ENCODE measurements around the gene PCSK2.

Gene PCSK2

GRCh38 chr20:17504898-17505635 lies 278.2 kb downstream of the PCSK2 start:
- peak; percentile 12 for DNase-seq (ENCODE audit: low read depth)

- DNase-seq (ENCODE audit: low read depth), result peak; percentile 43
Observed at GRCh38 chr20:17505636-17506517, 279.0 kb downstream of the PCSK2 start.

GRCh38 chr20:17507032-17507431 lies 280.2 kb downstream of the PCSK2 start:
- DNase-seq (ENCODE audit: low read depth), result no peak

- DNase-seq (ENCODE audit: low read depth), result no peak
Observed at GRCh38 chr20:17507531-17507930, 280.7 kb downstream of the PCSK2 start.

- DNase-seq (ENCODE audit: low read depth), result no peak
Observed at GRCh38 chr20:17508756-17509155, 281.9 kb downstream of the PCSK2 start.

- DNase-seq (ENCODE audit: low read depth), result no peak
Observed at GRCh38 chr20:17510548-17510947, 283.7 kb downstream of the PCSK2 start.

- DNase-seq (ENCODE audit: low read depth), result no peak
Observed at GRCh38 chr20:17511401-17511800, 284.6 kb downstream of the PCSK2 start.

GRCh38 chr20:17513939-17514338 lies 287.1 kb downstream of the PCSK2 start:
- no peak for DNase-seq (ENCODE audit: low read depth)

GRCh38 chr20:17515053-17515452 lies 288.2 kb downstream of the PCSK2 start:
- DNase-seq (ENCODE audit: low read depth), result no peak

- DNase-seq (ENCODE audit: low read depth), result no peak
Observed at GRCh38 chr20:17518339-17519052, 291.7 kb downstream of the PCSK2 start.

GRCh38 chr20:17519606-17520285 lies 292.9 kb downstream of the PCSK2 start:
- no peak for DNase-seq (ENCODE audit: low read depth)

GRCh38 chr20:17520583-17520982 lies 293.7 kb downstream of the PCSK2 start:
- no peak for DNase-seq (ENCODE audit: low read depth)

- DNase-seq (ENCODE audit: low read depth), result no peak
Observed at GRCh38 chr20:17522528-17522927, 295.7 kb downstream of the PCSK2 start.

GRCh38 chr20:17523326-17523725 lies 296.5 kb downstream of the PCSK2 start:
- DNase-seq (ENCODE audit: low read depth), result no peak

- no peak for DNase-seq (ENCODE audit: low read depth)
Observed at GRCh38 chr20:17524560-17524959, 297.7 kb downstream of the PCSK2 start.

- no peak for DNase-seq (ENCODE audit: low read depth)
Observed at GRCh38 chr20:17525132-17525531, 298.3 kb downstream of the PCSK2 start.

- DNase-seq (ENCODE audit: low read depth), result no peak
Observed at GRCh38 chr20:17525650-17526049, 298.8 kb downstream of the PCSK2 start.

GRCh38 chr20:17529586-17529985 lies 302.7 kb downstream of the PCSK2 start:
- no peak for DNase-seq (ENCODE audit: low read depth)

- DNase-seq (ENCODE audit: low read depth), result no peak
Observed at GRCh38 chr20:17530153-17530552, 303.3 kb downstream of the PCSK2 start.

GRCh38 chr20:17530716-17531664 lies 304.1 kb downstream of the PCSK2 start, which contains the start of gene BFSP1:
BFSP1 (minus strand) TSS chr20:17531379; CDS start chr20:17531329, 50 bp downstream.
- peak; percentile 11 for DNase-seq (ENCODE audit: low read depth)

- no peak for DNase-seq (ENCODE audit: low read depth)
Observed at GRCh38 chr20:17531665-17532025, 304.8 kb downstream of the PCSK2 start.

All from stimulated activated CD8-positive, alpha-beta memory T cell treated with anti-CD3 and anti-CD28 coated beads, Interleukin-7, amount 100 ng/mL, for 24 hours (primary cell).